ENCODE measurements around the gene MFF. TPM values are rescaled to one million over a fixed set of nuclear protein-coding genes. Genes with fewer than 3 reads are reported as not detected.

MFF gene
- total RNA-seq, 1 experiment from 2014 or later: 68.2 TPM

DNA sequence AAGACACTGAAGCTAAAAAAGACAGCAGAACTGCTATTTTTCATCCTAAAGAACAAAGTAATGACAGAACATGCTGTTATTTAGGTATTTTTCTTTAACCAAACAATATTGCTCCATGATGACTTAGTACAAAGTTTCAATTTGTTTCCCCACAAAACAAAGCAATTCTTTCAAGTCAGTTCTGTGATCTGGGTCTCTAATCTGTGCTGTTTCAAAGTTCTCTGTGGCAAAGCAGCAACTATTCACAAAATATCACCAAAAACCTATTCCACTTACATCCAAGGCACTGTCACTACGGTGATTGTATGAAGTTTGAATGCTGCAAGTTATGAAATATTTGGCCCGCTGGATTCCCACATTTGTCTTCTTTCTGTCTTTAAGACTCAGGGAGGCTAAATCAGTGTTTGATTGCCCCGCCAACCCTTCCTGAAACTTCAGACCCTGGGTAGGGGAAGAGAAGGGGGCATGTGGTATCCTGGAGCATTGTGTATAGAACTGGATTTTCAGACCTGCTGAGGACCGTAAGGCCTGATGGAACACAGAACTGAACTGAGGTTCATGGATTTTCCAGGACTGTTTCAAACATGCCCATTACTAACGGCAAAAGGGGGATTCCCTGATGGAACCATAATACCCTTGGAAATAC lies 13.1 kb upstream of the MFF start:
- H3K36me3 ChIP-seq (ENCODE audit: control insufficient read depth in 1 of 2, insufficient read depth in 2 of 2, low read length in 2 of 2): no peaks in the 10 kb centered on the region
- H3K79me2 ChIP-seq (ENCODE audit: insufficient read depth, low read length): no peaks in the 10 kb centered on the region
- no peaks in the 10 kb centered on the region for H3K27me3 ChIP-seq (ENCODE audit: insufficient read depth, low read length)
- H3K27ac ChIP-seq (ENCODE audit: low read depth, low read length): no peak overlapping the region
- H3K9me2 ChIP-seq (ENCODE audit: insufficient read depth): no peaks in the 10 kb centered on the region
- ATAC-seq (no peak), DNase-seq (ENCODE audit: low read depth, low spot score) (no peak)
- no peaks in the 10 kb centered on the region for H4K20me1 ChIP-seq (ENCODE audit: insufficient read depth)
- ChIA-PET RAD21 (ENCODE audit: low non-redundant PET in 1 of 2, low total read pairs in 2 of 2, uncharacterized antibody in 2 of 2, unreplicated experiment in 2 of 2) (no interaction called here), CTCF (no interaction called here), POLR2A (no interaction called here)
- BruUV-seq (replicated peaks): no TSS peak
- H3K9ac ChIP-seq (ENCODE audit: low read length): no peak overlapping the region
- H3K9me3 ChIP-seq (ENCODE audit: control insufficient read depth in 1 of 2, insufficient read depth in 1 of 2, low read depth in 1 of 2, low read length in 2 of 2): no peaks in the 10 kb centered on the region
- intact Hi-C loops (cut with micrococcal nuclease): no loop called here
- TF ChIP-seq SP1 (IDR thresholded peaks at IDR 0.05; ENCODE audit: low read depth) (no peak), POLR2A (IDR thresholded peaks at IDR 0.05; ENCODE audit: borderline replicate concordance, extremely low read depth, insufficient read depth, insufficient read length) (no peak), EZH2phosphoT487 (IDR thresholded peaks at IDR 0.05; ENCODE audit: borderline replicate concordance) (no peak), ZFX (IDR thresholded peaks at IDR 0.05) (no peak), TCF7L2 (IDR thresholded peaks at IDR 0.05; ENCODE audit: borderline replicate concordance, extremely low read depth, insufficient read depth, insufficient read length) (no peak), ZNF274 (IDR thresholded peaks at IDR 0.05; ENCODE audit: low read depth, low read length) (no peak), EGR1 (IDR thresholded peaks at IDR 0.05; ENCODE audit: low read depth) (no peak), EZH2 (IDR thresholded peaks at IDR 0.05) (no peak), ELF1 (IDR thresholded peaks at IDR 0.05; ENCODE audit: borderline replicate concordance, low read depth) (no peak), SIN3A (IDR thresholded peaks at IDR 0.05; ENCODE audit: low read depth) (no peak)
- TF ChIP-seq, protein P1, sequence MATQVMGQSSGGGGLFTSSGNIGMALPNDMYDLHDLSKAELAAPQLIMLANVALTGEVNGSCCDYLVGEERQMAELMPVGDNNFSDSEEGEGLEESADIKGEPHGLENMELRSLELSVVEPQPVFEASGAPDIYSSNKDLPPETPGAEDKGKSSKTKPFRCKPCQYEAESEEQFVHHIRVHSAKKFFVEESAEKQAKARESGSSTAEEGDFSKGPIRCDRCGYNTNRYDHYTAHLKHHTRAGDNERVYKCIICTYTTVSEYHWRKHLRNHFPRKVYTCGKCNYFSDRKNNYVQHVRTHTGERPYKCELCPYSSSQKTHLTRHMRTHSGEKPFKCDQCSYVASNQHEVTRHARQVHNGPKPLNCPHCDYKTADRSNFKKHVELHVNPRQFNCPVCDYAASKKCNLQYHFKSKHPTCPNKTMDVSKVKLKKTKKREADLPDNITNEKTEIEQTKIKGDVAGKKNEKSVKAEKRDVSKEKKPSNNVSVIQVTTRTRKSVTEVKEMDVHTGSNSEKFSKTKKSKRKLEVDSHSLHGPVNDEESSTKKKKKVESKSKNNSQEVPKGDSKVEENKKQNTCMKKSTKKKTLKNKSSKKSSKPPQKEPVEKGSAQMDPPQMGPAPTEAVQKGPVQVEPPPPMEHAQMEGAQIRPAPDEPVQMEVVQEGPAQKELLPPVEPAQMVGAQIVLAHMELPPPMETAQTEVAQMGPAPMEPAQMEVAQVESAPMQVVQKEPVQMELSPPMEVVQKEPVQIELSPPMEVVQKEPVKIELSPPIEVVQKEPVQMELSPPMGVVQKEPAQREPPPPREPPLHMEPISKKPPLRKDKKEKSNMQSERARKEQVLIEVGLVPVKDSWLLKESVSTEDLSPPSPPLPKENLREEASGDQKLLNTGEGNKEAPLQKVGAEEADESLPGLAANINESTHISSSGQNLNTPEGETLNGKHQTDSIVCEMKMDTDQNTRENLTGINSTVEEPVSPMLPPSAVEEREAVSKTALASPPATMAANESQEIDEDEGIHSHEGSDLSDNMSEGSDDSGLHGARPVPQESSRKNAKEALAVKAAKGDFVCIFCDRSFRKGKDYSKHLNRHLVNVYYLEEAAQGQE (IDR thresholded peaks at IDR 0.05; ENCODE audit: low read depth): no peak
- TF ChIP-seq, protein P2, sequence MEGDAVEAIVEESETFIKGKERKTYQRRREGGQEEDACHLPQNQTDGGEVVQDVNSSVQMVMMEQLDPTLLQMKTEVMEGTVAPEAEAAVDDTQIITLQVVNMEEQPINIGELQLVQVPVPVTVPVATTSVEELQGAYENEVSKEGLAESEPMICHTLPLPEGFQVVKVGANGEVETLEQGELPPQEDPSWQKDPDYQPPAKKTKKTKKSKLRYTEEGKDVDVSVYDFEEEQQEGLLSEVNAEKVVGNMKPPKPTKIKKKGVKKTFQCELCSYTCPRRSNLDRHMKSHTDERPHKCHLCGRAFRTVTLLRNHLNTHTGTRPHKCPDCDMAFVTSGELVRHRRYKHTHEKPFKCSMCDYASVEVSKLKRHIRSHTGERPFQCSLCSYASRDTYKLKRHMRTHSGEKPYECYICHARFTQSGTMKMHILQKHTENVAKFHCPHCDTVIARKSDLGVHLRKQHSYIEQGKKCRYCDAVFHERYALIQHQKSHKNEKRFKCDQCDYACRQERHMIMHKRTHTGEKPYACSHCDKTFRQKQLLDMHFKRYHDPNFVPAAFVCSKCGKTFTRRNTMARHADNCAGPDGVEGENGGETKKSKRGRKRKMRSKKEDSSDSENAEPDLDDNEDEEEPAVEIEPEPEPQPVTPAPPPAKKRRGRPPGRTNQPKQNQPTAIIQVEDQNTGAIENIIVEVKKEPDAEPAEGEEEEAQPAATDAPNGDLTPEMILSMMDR (IDR thresholded peaks at IDR 0.05 in 2 of 3, conservative IDR thresholded peaks at IDR 0.05 in 1 of 3; ENCODE audit: borderline replicate concordance in 1 of 3, insufficient read depth in 1 of 3, low read depth in 2 of 3, low read length in 2 of 3): no peak
- TF ChIP-seq, protein P3, sequence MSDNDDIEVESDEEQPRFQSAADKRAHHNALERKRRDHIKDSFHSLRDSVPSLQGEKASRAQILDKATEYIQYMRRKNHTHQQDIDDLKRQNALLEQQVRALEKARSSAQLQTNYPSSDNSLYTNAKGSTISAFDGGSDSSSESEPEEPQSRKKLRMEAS (IDR thresholded peaks at IDR 0.05): no peak
- TF ChIP-seq, protein P4, sequence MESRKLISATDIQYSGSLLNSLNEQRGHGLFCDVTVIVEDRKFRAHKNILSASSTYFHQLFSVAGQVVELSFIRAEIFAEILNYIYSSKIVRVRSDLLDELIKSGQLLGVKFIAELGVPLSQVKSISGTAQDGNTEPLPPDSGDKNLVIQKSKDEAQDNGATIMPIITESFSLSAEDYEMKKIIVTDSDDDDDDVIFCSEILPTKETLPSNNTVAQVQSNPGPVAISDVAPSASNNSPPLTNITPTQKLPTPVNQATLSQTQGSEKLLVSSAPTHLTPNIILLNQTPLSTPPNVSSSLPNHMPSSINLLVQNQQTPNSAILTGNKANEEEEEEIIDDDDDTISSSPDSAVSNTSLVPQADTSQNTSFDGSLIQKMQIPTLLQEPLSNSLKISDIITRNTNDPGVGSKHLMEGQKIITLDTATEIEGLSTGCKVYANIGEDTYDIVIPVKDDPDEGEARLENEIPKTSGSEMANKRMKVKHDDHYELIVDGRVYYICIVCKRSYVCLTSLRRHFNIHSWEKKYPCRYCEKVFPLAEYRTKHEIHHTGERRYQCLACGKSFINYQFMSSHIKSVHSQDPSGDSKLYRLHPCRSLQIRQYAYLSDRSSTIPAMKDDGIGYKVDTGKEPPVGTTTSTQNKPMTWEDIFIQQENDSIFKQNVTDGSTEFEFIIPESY (IDR thresholded peaks at IDR 0.05; ENCODE audit: extremely low read depth, insufficient replicate concordance, low read length): no peak
- no peak overlapping the region for H3K4me3 ChIP-seq (replicated peaks in 1 of 2; ENCODE audit: low read depth in 1 of 2, low read length in 2 of 2)
- H2AFZ ChIP-seq (ENCODE audit: low read depth, low read length, poor library complexity, severe bottlenecking): no peak overlapping the region
- peaks cover 13 to 27% of the 10 kb centered on the region in 2 experiments for H3K4me1 ChIP-seq (ENCODE audit: control insufficient read depth in 1 of 2, insufficient read depth in 2 of 2, low read length in 2 of 2)
- H3K4me2 ChIP-seq (ENCODE audit: low read length): no peak overlapping the region

Data from HCT116 (cell line).